Fibroblast of lung (primary cell): ENCODE measurements around the gene PEX14.

Source experiments
- CTCF ChIP-seq, 2 donors: IDR thresholded peaks in 1 of 2; conservative IDR thresholded peaks in 1 of 2; 1 replicate in 1 of 2; 2 replicates in 1 of 2; pipeline ENCODE4 v1.5.1; 2011 to 2012; ENCODE audit warnings: low read length in 2 of 2, control low read depth in 1 of 2, inconsistent platforms in 1 of 2, low read depth in 1 of 2, mild to moderate bottlenecking in 1 of 2
- EZH2 ChIP-seq: IDR thresholded peaks from 2 replicates; pipeline ENCODE4 v1.5.1; 2012; ENCODE audit warnings: low read length, control low read depth, mild to moderate bottlenecking; ENCODE audit errors: missing control alignments

- TF ChIP-seq CTCF (conservative IDR thresholded peaks at IDR 0.05 in 1 of 2, IDR thresholded peaks at IDR 0.05 in 1 of 2; ENCODE audit: low read depth in 1 of 2, low read length in 2 of 2), result no peak
- no peak for TF ChIP-seq EZH2
Measured at GRCh38 chr1:10678402-10678801, 203.7 kb downstream of the PEX14 start.
